Testis (tissue), 3 donors: ENCODE measurements around the gene UBE3C. TPM values are rescaled to one million over a fixed set of nuclear protein-coding genes. Genes with fewer than 3 reads are reported as not detected.

ENCODE experiments used
- DNase-seq: peaks from one replicate; pipeline ENCODE4 v3.0.0-alpha.2; 2019
- H3K27ac ChIP-seq, 2 donors: fragments of 200-600 bp; sonication (generic); one replicate each; pipeline ENCODE4 v1.5.1; 2019
- H3K27me3 ChIP-seq: fragments of 200-600 bp; sonication (generic); one replicate; pipeline ENCODE4 v1.5.1; 2019
- H3K36me3 ChIP-seq: fragments of 200-600 bp; sonication (generic); one replicate; pipeline ENCODE4 v1.5.1; 2017; ENCODE audit warnings: low read depth; ENCODE audit errors: missing control alignments
- H3K4me1 ChIP-seq: fragments of 200-600 bp; sonication (generic); one replicate; pipeline ENCODE4 v1.5.1; 2019
- H3K4me3 ChIP-seq, 2 donors: fragments of 200-600 bp; sonication (generic); one replicate each; pipeline ENCODE4 v1.5.1; 2017 to 2019
- H3K9me3 ChIP-seq: fragments of 200-600 bp; sonication (generic); one replicate; pipeline ENCODE4 v1.5.1; 2017
- CTCF ChIP-seq, 3 experiments: fragments of 450-650 bp in 2 of 3; fragments of 200-600 bp in 1 of 3; sonication (generic) in 1 of 3; IDR thresholded peaks; one replicate each; pipeline ENCODE4 v1.5.1; 2016 to 2019; ENCODE audit warnings: antibody characterized with exemption in 3 of 3, mild to moderate bottlenecking in 2 of 3, moderate library complexity in 1 of 3
- POLR2A ChIP-seq: fragments of 450-650 bp; IDR thresholded peaks from one replicate; pipeline ENCODE4 v1.6.1; 2017; ENCODE audit warnings: antibody characterized with exemption, mild to moderate bottlenecking, moderate library complexity
- WGBS, 2 donors: methylation state at CpG; one replicate each; pipeline ENCODE4 v1.1.5; 2018; 5-methylcytosine and 5-hydroxymethylcytosine counted together
- intact Hi-C: fragments of 100-400 bp; cut with DNase I; formaldehyde crosslinking; loops from one replicate; pipeline ENCODE4 v1.15.1; 2023; ENCODE audit warnings: low total_unique reads
- polyA plus RNA-seq: library from polyadenylated mRNA; stranded (reverse); fragments of 350-450 nt; fragmentation: Illumina TruSeq; extraction: RNeasy Lipid Tissue Mini Kit (QIAGEN cat#74804); gene quantifications from one replicate; pipeline ENCODE4 v1.2.3, GENCODE V29; 2014; ENCODE audit warnings: low read depth, low replicate concordance; ENCODE audit not compliant: insufficient read depth
- total RNA-seq, 2 donors: library from RNA; depleted of rRNA; stranded (reverse); fragments of >200 nt; gene quantifications; one replicate each; pipeline ENCODE4 v1.2.3, GENCODE V29; 2016

Gene UBE3C
- total and polyA plus RNA-seq, 3 donors from 2014 or later: 69.4 to 95.9 (median 86.0) TPM

- H3K9me3 ChIP-seq: no peaks in the 10 kb centered on the region
- intact Hi-C loops: loop anchor here (10.0 kb wide), 1 partner anchor 66 kb away; no protein-coding TSS in a partner anchor
- TF ChIP-seq POLR2A (no peak), CTCF (IDR thresholded peaks at IDR 0.05) (no peak)
- peaks cover 2% of the 10 kb centered on the region for H3K4me1 ChIP-seq
- H3K4me3 ChIP-seq: peak overlapping the region; percentile 55 to 63
- DNase-seq: peak; percentile 34
- 22 to 26% methylated on average over 23 to 69 of the region's 77 CpGs for WGBS, 2 donors
- no peaks in the 10 kb centered on the region for H3K27me3 ChIP-seq
- no peaks in the 10 kb centered on the region for H3K36me3 ChIP-seq
- H3K27ac ChIP-seq: peak overlapping the region; percentile 13 to 14
Measured at GRCh38 chr7:157278791-157279724, 140.3 kb downstream of the UBE3C start.

- intact Hi-C loops: loop anchor here (10.0 kb wide), 1 partner anchor 65 kb away; no protein-coding TSS in a partner anchor
- no peak for TF ChIP-seq CTCF (IDR thresholded peaks at IDR 0.05)
- TF ChIP-seq POLR2A: no peak
- peak overlapping the region in 1 of 2 donors; percentile 13 for H3K27ac ChIP-seq
Measured at GRCh38 chr7:157279741-157280215, 141.1 kb downstream of the UBE3C start.

GRCh38 chr7:157280216-157280841 is 141.6 kb downstream of the UBE3C start:
- Histone ChIP-seq H3K9me3 (no peaks in the 10 kb centered on the region), H3K36me3 (no peaks in the 10 kb centered on the region), H3K4me1 (peaks cover 2% of the 10 kb centered on the region), H3K4me3 (peak overlapping the region in 1 of 2 donors; percentile 63), H3K27ac (no peak overlapping the region), H3K27me3 (no peaks in the 10 kb centered on the region)
- WGBS, 2 donors: 80 to 87% methylated on average over 1 to 23 of the region's 24 CpGs
- intact Hi-C loops: no loop called here
- TF ChIP-seq CTCF (IDR thresholded peaks at IDR 0.05) (no peak), POLR2A (no peak)
- DNase-seq: no peak

More at GRCh38 chr7:157279741-157280215, 141.1 kb downstream of the UBE3C start:
- Histone ChIP-seq H3K36me3 (no peaks in the 10 kb centered on the region), H3K27me3 (no peaks in the 10 kb centered on the region), H3K9me3 (no peaks in the 10 kb centered on the region), H3K4me3 (peak overlapping the region; percentile 55 to 63), H3K4me1 (peaks cover 2% of the 10 kb centered on the region)
- DNase-seq: no peak
- WGBS, 2 donors: 34% methylated on average over 26 of the region's 39 CpGs; no CpG with 5 or more reads in 1 of the 2 donors

- no peaks in the 10 kb centered on the region for H3K27me3 ChIP-seq
- peaks cover 2% of the 10 kb centered on the region for H3K4me1 ChIP-seq
- no peak overlapping the region for H3K27ac ChIP-seq
- H3K36me3 ChIP-seq: no peaks in the 10 kb centered on the region
- WGBS, 2 donors: 86 to 92% methylated on average over 20 to 24 of the region's 24 CpGs
- TF ChIP-seq POLR2A (no peak), CTCF (IDR thresholded peaks at IDR 0.05) (no peak)
- no peak for DNase-seq
- H3K4me3 ChIP-seq: no peak overlapping the region
- no peaks in the 10 kb centered on the region for H3K9me3 ChIP-seq
- intact Hi-C loops: no loop called here
Measured at GRCh38 chr7:157281221-157281998, 142.7 kb downstream of the UBE3C start.
